ENCODE data around the gene GALNT14. TPM values are rescaled to one million over a fixed set of nuclear protein-coding genes. Genes with fewer than 3 reads are reported as not detected.

The GALNT14 gene
- total RNA-seq, 1 donor from 2014 or later, result 1.7 TPM

GRCh38 chr2:30883822-30884221 lies 254.4 kb downstream of the GALNT14 start:
- DNase-seq (ENCODE audit: extremely low spot score in 2 of 2), result no peak
- no peak for TF ChIP-seq POLR2A (IDR thresholded peaks at IDR 0.05)
- TF ChIP-seq CTCF (IDR thresholded peaks at IDR 0.05), result no peak
- TF ChIP-seq POLR2AphosphoS5 (IDR thresholded peaks at IDR 0.05; ENCODE audit: insufficient read depth in 1 of 2, low read depth in 1 of 2), result no peak
- intact Hi-C loops (cut with DNase I), result no loop called here
- H3K36me3 ChIP-seq, result no peaks in the 10 kb centered on the region
- no peak overlapping the region for H3K27ac ChIP-seq
- H3K4me3 ChIP-seq, result no peak overlapping the region
- no peaks in the 10 kb centered on the region for H3K9me3 ChIP-seq
- no peaks in the 10 kb centered on the region for H3K27me3 ChIP-seq
- H3K4me1 ChIP-seq, result no peaks in the 10 kb centered on the region

- TF ChIP-seq POLR2AphosphoS5 (IDR thresholded peaks at IDR 0.05; ENCODE audit: insufficient read depth in 1 of 2, low read depth in 1 of 2) (no peak), CTCF (IDR thresholded peaks at IDR 0.05) (no peak), POLR2A (IDR thresholded peaks at IDR 0.05) (no peak)
- no peaks in the 10 kb centered on the region for H3K4me1 ChIP-seq
- H3K4me3 ChIP-seq, result no peak overlapping the region
- intact Hi-C loops (cut with DNase I), result no loop called here
- H3K36me3 ChIP-seq, result no peaks in the 10 kb centered on the region
- H3K27me3 ChIP-seq, result no peaks in the 10 kb centered on the region
- no peaks in the 10 kb centered on the region for H3K9me3 ChIP-seq
- no peak overlapping the region for H3K27ac ChIP-seq
- DNase-seq (ENCODE audit: extremely low spot score in 2 of 2), result no peak
These were observed 255.1 kb downstream of the GALNT14 start for GRCh38 chr2:30883184-30883583.

GRCh38 chr2:30880516-30880915 lies 257.7 kb downstream of the GALNT14 start:
- H3K9me3 ChIP-seq, result no peaks in the 10 kb centered on the region
- no peak for DNase-seq (ENCODE audit: extremely low spot score in 2 of 2)
- no peak for TF ChIP-seq POLR2A (IDR thresholded peaks at IDR 0.05)
- TF ChIP-seq POLR2AphosphoS5 (IDR thresholded peaks at IDR 0.05; ENCODE audit: insufficient read depth in 1 of 2, low read depth in 1 of 2), result no peak
- no peak for TF ChIP-seq CTCF (IDR thresholded peaks at IDR 0.05)
- no peaks in the 10 kb centered on the region for H3K4me1 ChIP-seq
- H3K4me3 ChIP-seq, result no peak overlapping the region
- H3K27ac ChIP-seq, result no peak overlapping the region
- intact Hi-C loops (cut with DNase I), result no loop called here
- H3K27me3 ChIP-seq, result no peaks in the 10 kb centered on the region
- no peaks in the 10 kb centered on the region for H3K36me3 ChIP-seq

- H3K4me1 ChIP-seq, result no peaks in the 10 kb centered on the region
- no peak overlapping the region for H3K27ac ChIP-seq
- H3K27me3 ChIP-seq, result no peaks in the 10 kb centered on the region
- TF ChIP-seq CTCF (IDR thresholded peaks at IDR 0.05), result no peak
- no peak for TF ChIP-seq POLR2AphosphoS5 (IDR thresholded peaks at IDR 0.05; ENCODE audit: insufficient read depth in 1 of 2, low read depth in 1 of 2)
- TF ChIP-seq POLR2A (IDR thresholded peaks at IDR 0.05), result no peak
- no peak overlapping the region for H3K4me3 ChIP-seq
- intact Hi-C loops (cut with DNase I), result no loop called here
- DNase-seq (ENCODE audit: extremely low spot score in 2 of 2), result no peak
- no peaks in the 10 kb centered on the region for H3K36me3 ChIP-seq
- H3K9me3 ChIP-seq, result no peaks in the 10 kb centered on the region
These were observed 260.4 kb downstream of the GALNT14 start for GRCh38 chr2:30877833-30878232.

- Histone ChIP-seq H3K27ac (no peak overlapping the region), H3K27me3 (no peaks in the 10 kb centered on the region), H3K4me3 (no peak overlapping the region), H3K36me3 (no peaks in the 10 kb centered on the region), H3K9me3 (no peaks in the 10 kb centered on the region), H3K4me1 (no peaks in the 10 kb centered on the region)
- TF ChIP-seq POLR2A (IDR thresholded peaks at IDR 0.05) (no peak), CTCF (IDR thresholded peaks at IDR 0.05) (no peak), POLR2AphosphoS5 (IDR thresholded peaks at IDR 0.05; ENCODE audit: insufficient read depth in 1 of 2, low read depth in 1 of 2) (no peak)
- no peak for DNase-seq (ENCODE audit: extremely low spot score in 2 of 2)
- intact Hi-C loops (cut with DNase I), result no loop called here
These were observed 265.4 kb downstream of the GALNT14 start for GRCh38 chr2:30872797-30873196.

Data from vagina (tissue), 2 donors.